Osteoblast (primary cell): ENCODE measurements around the gene RIMS1. TPM values are rescaled to one million over a fixed set of nuclear protein-coding genes. Genes with fewer than 3 reads are reported as not detected.

Experiments used
- DNase-seq: peaks from one replicate; pipeline ENCODE4 v3.0.0; 2011; ENCODE audit warnings: low spot score, mixed read lengths; ENCODE audit not compliant: insufficient read length; ENCODE audit errors: missing footprints
- H2AFZ ChIP-seq: 2 replicates; pipeline ENCODE4 v1.6.0; 2011; ENCODE audit warnings: mild to moderate bottlenecking, low read length
- H3K27ac ChIP-seq: 2 replicates; pipeline ENCODE4 v1.5.1; 2011; ENCODE audit warnings: mild to moderate bottlenecking, low read depth, low read length, moderate library complexity
- H3K27me3 ChIP-seq: 2 replicates; pipeline ENCODE4 v1.6.0; 2012; ENCODE audit warnings: mild to moderate bottlenecking, control low read depth, inconsistent platforms, low read length, moderate library complexity; ENCODE audit not compliant: insufficient read depth
- H3K36me3 ChIP-seq: 2 replicates; pipeline ENCODE4 v1.5.1; 2011; ENCODE audit warnings: mild to moderate bottlenecking, low read length, control low read depth, moderate library complexity; ENCODE audit not compliant: insufficient read depth
- H3K4me1 ChIP-seq: 2 replicates; pipeline ENCODE4 v1.5.1; 2011; ENCODE audit warnings: mild to moderate bottlenecking, low read length, control low read depth, moderate library complexity; ENCODE audit not compliant: insufficient read depth
- H3K4me2 ChIP-seq: 2 replicates; pipeline ENCODE4 v1.6.0; 2011; ENCODE audit warnings: mild to moderate bottlenecking, low read length; ENCODE audit not compliant: insufficient read depth
- H3K4me3 ChIP-seq: fragments of 200-600 bp; sonication (generic); 3 replicates; pipeline ENCODE4 v1.5.1; 2012; ENCODE audit warnings: mild to moderate bottlenecking, low read length, inconsistent platforms; ENCODE audit not compliant: insufficient read depth
- H3K79me2 ChIP-seq: 2 replicates; pipeline ENCODE4 v1.6.0; 2012; ENCODE audit warnings: mild to moderate bottlenecking, low read length, control low read depth, inconsistent platforms; ENCODE audit not compliant: insufficient read depth
- H3K9me3 ChIP-seq: 2 replicates; pipeline ENCODE4 v1.5.1; 2011; ENCODE audit warnings: low read depth, low read length, control low read depth
- H4K20me1 ChIP-seq: 2 replicates; pipeline ENCODE4 v1.6.0; 2012; ENCODE audit warnings: mild to moderate bottlenecking, low read length, control low read depth; ENCODE audit not compliant: insufficient read depth
- total RNA-seq: library from RNA; depleted of rRNA; stranded (reverse); fragments of >200 nt; gene quantifications from 2 replicates; pipeline ENCODE4 v1.2.3, GENCODE V29; 2012
- TF ChIP-seq, protein P1 (sequence below): IDR thresholded peaks from 2 replicates; pipeline ENCODE4 v1.5.1; 2011; ENCODE audit warnings: mild to moderate bottlenecking, low read depth, low read length, moderate library complexity; ENCODE audit errors: extremely low read depth

Gene RIMS1
- total RNA-seq, 1 donor: 13.4 TPM

DNA sequence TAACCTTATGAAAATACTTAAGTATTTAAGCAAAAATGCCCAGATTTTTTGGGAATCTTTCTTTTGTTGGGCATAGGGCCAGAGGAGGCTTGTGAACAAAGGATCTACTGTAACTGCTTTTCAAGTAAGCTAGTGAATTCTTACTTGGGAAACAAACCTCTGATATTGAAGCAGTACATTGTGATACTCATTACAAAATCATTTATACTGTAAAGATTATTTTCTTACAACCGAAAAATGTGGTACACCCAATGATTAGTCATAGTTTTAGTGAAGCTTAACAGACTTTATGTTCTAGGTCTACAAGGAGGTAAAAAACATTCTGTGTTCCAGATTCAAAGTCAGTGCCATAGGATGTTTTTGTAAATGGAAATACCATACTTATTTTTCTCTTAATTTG lies 462.6 kb downstream of the RIMS1 start:
- H3K36me3 ChIP-seq: no peaks in the 10 kb centered on the region
- H3K4me2 ChIP-seq: no peak overlapping the region
- H2AFZ ChIP-seq: no peak overlapping the region
- H3K27me3 ChIP-seq: no peaks in the 10 kb centered on the region
- no peak overlapping the region for H3K27ac ChIP-seq
- TF ChIP-seq, protein P1, sequence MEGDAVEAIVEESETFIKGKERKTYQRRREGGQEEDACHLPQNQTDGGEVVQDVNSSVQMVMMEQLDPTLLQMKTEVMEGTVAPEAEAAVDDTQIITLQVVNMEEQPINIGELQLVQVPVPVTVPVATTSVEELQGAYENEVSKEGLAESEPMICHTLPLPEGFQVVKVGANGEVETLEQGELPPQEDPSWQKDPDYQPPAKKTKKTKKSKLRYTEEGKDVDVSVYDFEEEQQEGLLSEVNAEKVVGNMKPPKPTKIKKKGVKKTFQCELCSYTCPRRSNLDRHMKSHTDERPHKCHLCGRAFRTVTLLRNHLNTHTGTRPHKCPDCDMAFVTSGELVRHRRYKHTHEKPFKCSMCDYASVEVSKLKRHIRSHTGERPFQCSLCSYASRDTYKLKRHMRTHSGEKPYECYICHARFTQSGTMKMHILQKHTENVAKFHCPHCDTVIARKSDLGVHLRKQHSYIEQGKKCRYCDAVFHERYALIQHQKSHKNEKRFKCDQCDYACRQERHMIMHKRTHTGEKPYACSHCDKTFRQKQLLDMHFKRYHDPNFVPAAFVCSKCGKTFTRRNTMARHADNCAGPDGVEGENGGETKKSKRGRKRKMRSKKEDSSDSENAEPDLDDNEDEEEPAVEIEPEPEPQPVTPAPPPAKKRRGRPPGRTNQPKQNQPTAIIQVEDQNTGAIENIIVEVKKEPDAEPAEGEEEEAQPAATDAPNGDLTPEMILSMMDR: no peak
- H3K79me2 ChIP-seq: no peaks in the 10 kb centered on the region
- no peaks in the 10 kb centered on the region for H3K9me3 ChIP-seq
- peaks cover 3% of the 10 kb centered on the region for H3K4me1 ChIP-seq
- H4K20me1 ChIP-seq: no peaks in the 10 kb centered on the region
- no peak for DNase-seq
- no peak overlapping the region for H3K4me3 ChIP-seq

DNA sequence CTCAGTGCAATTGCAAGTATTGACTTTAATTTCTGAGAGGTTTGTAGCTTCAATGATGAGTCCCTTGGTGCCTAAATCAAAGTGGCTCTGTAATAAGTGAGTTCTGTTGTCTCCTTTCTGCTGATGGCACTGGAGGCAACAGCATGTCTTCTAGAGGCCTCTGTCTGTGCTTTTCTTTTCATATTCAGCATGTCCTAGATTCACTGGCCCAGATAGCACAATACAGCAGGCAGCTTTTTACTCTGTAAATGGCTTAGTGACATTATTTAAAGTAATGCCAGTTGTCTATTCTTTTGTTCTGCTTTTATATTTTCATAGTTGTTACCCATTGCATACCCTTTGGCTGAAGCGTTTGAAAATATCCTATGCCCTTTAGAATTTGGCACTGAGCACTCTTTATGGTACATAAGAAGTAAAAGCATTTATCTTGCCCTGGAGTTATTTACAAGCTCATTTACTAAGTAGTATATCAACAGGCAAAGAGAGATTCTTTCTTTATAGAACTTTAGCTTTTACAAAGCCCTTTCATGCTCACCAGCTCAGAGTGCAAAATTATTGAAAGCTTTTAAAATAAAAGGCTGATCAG lies 464.0 kb downstream of the RIMS1 start:
- Histone ChIP-seq H3K4me3 (no peak overlapping the region), H3K9me3 (no peaks in the 10 kb centered on the region), H3K79me2 (no peaks in the 10 kb centered on the region), H3K4me2 (no peak overlapping the region), H3K27ac (no peak overlapping the region), H3K36me3 (no peaks in the 10 kb centered on the region), H2AFZ (no peak overlapping the region), H4K20me1 (no peaks in the 10 kb centered on the region), H3K27me3 (no peaks in the 10 kb centered on the region), H3K4me1 (peaks cover 3% of the 10 kb centered on the region)
- TF ChIP-seq, protein P1: no peak
- DNase-seq: no peak

DNA sequence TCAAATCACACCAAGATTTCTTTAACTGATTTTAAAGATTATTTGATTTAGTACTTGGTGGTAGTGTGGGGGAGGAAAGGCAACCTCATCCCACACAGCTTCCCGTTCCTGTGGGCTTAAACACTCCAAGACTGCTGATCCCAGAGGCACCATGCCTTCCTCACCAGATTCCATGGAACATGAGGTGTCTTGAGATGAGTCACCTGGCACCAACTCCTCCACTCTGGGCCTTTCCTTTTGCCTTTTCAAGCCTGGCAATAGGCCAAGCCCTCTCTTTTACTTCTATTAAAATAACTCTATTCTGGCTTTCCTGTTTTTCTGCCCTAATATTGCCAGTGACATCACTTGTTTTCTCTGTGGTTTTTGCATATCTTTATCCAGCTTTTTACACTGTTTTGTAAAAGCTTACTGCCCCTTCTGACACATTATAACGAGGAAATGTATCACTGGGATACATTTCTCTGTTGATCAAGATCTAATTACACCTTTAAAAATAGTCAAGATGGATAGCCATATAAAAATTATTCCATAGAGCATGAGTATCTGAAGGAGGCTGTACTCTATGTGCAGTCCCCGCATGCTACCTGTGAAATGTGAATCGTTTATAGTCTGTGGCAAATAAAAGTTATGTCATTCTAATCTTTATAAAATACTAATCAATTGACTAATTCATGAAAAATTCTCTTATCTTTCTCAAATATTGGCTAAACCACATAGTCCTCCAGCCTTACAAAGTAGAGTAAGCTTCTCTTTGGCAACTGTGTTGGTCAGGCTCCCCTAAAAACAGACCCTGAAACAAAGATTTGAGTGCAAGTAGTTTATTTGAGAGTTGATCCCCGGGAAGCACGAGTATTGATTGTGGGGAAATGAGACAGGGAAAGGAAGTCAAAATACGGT lies 477.7 kb downstream of the RIMS1 start:
- H3K4me3 ChIP-seq: no peak overlapping the region
- H3K27ac ChIP-seq: peak overlapping the region; percentile 61
- H3K36me3 ChIP-seq: no peaks in the 10 kb centered on the region
- H3K79me2 ChIP-seq: no peaks in the 10 kb centered on the region
- H4K20me1 ChIP-seq: no peaks in the 10 kb centered on the region
- H3K27me3 ChIP-seq: no peaks in the 10 kb centered on the region
- TF ChIP-seq, protein P1: no peak
- no peaks in the 10 kb centered on the region for H3K9me3 ChIP-seq
- peak; percentile 53 for DNase-seq
- peaks cover 21% of the 10 kb centered on the region for H3K4me1 ChIP-seq
- H3K4me2 ChIP-seq: peak overlapping the region; percentile 58
- peak overlapping the region; percentile 23 for H2AFZ ChIP-seq

DNA sequence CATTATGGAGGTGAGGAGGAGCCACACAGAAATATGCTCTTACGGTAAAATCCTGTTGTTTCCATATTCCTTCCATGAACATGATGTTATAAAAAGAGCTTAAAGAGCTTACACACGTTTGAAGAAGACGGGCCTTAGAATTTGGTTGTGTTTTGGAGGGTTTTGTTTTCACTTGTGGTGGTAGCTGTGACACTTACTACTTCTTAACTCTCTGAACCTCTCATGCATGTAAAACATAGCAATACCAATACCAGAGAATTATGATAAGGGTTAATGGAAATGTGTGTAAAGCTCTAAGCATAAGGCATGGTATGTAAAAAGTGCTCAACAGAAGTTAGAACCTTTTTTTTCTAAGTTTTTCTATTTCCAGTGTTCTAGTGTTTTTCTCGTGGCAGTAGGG lies 479.4 kb downstream of the RIMS1 start:
- TF ChIP-seq, protein P1: no peak
- DNase-seq: no peak
- H3K4me2 ChIP-seq: no peak overlapping the region

More for the DNA sequence above, 479.4 kb downstream of the RIMS1 start:
- H3K9me3 ChIP-seq: no peaks in the 10 kb centered on the region
- H2AFZ ChIP-seq: no peak overlapping the region
- H3K4me3 ChIP-seq: no peak overlapping the region
- no peaks in the 10 kb centered on the region for H4K20me1 ChIP-seq
- peaks cover 21% of the 10 kb centered on the region for H3K4me1 ChIP-seq
- H3K79me2 ChIP-seq: no peaks in the 10 kb centered on the region
- no peaks in the 10 kb centered on the region for H3K27me3 ChIP-seq
- H3K36me3 ChIP-seq: no peaks in the 10 kb centered on the region
- no peak overlapping the region for H3K27ac ChIP-seq
